GDM1 (cell line): Measurements from ENCODE around the gene TBL1XR1.
"Not testable (repeated sequence)": the region's sequence is repeated elsewhere in the genome, so short reads cannot be mapped to it uniquely, and the experiment has no call there.

Experiments
- DNase-seq: peaks from one replicate; lab custom pipeline; 2025; lab: John Stamatoyannopoulos, UW

TBL1XR1 gene

GRCh38 chr3:177013681-177014280, 183.5 kb downstream of the TBL1XR1 start:
- no peak for DNase-seq

GRCh38 chr3:177005718-177006405, 191.4 kb downstream of the TBL1XR1 start:
- DNase-seq: no peak

- DNase-seq: not testable (repeated sequence)
Measured at GRCh38 chr3:177000159-177000558, 197.1 kb downstream of the TBL1XR1 start.

- DNase-seq: no peak
Measured at GRCh38 chr3:176995946-176996345, 201.3 kb downstream of the TBL1XR1 start.

GRCh38 chr3:176994891-176995781, 202.1 kb downstream of the TBL1XR1 start:
- DNase-seq: no peak

GRCh38 chr3:176994393-176994792, 202.9 kb downstream of the TBL1XR1 start:
- no peak for DNase-seq

GRCh38 chr3:176992978-176993377, 204.3 kb downstream of the TBL1XR1 start:
- DNase-seq: no peak

- no peak for DNase-seq
Measured at GRCh38 chr3:176992565-176992964, 204.7 kb downstream of the TBL1XR1 start.

GRCh38 chr3:176988795-176989194, 208.5 kb downstream of the TBL1XR1 start:
- DNase-seq: no peak

- DNase-seq: no peak
Measured at GRCh38 chr3:176987901-176988650, 209.2 kb downstream of the TBL1XR1 start.

- no peak for DNase-seq
Measured at GRCh38 chr3:176978441-176978840, 218.8 kb downstream of the TBL1XR1 start.

GRCh38 chr3:176977331-176977730, 220.0 kb downstream of the TBL1XR1 start:
- DNase-seq: no peak

- no peak for DNase-seq
Measured at GRCh38 chr3:176976586-176976985, 220.7 kb downstream of the TBL1XR1 start.

GRCh38 chr3:176974279-176974678, 223.0 kb downstream of the TBL1XR1 start:
- DNase-seq: no peak

- DNase-seq: no peak
Measured at GRCh38 chr3:176971613-176972174, 225.6 kb downstream of the TBL1XR1 start.

GRCh38 chr3:176970770-176971169, 226.5 kb downstream of the TBL1XR1 start:
- DNase-seq: no peak

- no peak for DNase-seq
Measured at GRCh38 chr3:176969506-176969905, 227.8 kb downstream of the TBL1XR1 start.
